HG03103 (cell line): ENCODE measurements around the gene CADPS.

Experiments used
- ATAC-seq: cut with Tn5 transposase; IDR thresholded peaks from one replicate; pipeline ENCODE4 v1.9.1; 2021; ENCODE audit warnings: low read depth; ENCODE audit not compliant: unreplicated experiment

The CADPS gene

DNA sequence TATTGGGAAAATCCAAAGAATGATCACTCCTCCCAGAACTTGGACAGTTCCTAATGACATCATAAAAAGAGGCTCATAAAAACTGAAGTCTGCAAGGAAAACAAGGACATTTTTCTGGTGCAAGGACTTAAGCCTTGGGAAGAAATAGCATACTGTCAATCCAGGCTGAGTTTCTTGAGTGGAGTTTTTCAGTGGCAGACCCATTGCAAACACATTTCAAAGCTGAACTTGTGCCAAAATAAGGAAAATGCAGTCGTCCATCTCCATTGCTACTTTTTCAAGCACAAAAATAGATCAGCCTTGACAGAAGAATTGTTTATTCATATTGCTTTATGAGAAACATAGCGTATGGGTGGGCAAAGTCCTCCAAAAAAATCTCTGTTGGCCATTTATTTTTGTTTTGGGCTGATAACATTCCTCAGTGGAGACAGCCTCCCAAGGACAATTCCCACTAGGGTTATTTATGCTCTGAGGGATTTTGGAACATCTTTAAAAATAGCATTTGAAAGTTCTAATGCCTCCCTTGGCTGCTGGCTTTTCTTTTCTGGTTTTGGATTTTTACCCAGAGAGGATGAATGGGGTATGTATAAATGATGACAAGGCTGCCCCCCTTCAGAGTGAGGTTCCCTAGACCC is 220.0 kb downstream of the CADPS start:
- ATAC-seq: no peak

DNA sequence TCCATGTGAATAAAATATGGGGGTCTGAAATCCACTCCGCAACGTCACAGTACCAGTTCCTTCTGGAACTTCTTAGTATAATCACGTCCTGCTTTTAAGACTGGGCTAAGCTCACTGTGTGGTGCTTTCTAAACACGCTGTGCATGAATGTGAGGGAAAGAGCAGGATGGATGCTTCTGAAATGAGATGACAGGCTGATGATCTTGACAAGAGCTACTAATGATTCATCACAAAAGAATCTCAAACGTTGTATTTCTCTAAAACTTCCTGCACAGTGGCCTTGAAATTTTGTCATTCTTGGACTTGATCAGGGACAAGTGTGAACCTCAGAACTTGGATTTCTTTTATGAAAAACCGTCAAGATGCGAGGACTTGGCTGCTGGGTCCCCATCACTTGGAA is 221.4 kb downstream of the CADPS start:
- ATAC-seq: no peak

DNA sequence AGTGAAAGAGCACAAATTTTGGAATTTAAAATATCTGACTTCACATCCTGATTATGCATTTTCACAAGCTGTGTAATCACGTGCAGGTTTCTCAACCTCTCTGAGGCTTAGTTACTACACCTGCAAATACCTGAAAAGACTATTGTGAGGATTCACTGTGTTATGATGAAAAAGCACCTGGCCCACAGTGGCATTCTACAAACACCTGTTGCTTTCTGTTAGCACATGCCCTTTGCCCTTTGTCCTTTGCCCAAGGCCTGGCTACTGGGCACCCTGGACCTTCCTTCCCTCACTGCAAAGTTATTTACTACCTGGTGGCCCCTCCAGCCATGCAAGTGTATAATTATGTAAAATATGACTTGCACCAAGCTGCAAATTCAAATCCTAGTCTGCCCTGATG is 227.5 kb downstream of the CADPS start:
- ATAC-seq: no peak

DNA sequence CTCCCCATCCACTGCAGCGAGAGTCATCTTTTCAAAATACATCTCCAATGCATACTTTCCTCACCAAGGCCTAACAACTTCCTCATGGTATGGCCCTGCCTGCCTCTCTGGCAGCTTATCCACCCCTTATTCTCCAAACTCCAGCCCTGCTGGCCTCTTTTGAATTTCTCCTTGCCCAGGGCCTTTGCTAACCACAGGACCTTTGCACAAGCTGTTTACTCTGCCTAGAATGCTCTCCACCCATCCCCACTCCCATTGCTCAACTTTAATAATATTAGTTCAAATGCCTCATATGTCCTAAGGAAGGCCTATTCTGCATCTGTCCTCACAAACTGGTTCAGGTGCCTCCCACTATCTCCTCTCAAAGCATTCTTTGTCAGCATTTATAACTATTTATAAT is 230.7 kb downstream of the CADPS start:
- no peak for ATAC-seq

DNA sequence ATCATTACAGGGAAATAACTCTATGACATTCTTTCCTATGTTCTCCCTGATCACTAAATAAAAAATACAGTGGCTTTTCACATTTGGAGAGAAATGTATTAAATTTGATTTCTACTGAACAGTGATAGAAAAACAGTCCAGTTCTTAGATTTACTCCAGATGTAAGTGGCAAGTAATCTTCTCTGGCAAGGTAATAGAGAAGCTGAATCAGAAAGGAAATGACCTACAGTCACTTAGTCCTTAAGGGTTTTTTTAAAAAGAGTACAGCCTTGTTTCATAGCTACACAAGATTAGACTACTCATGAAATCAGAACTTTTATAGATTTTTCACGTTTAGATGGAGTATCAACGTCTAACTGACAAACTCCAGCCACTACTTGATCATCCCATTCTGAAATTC is 236.9 kb downstream of the CADPS start:
- ATAC-seq: no peak

DNA sequence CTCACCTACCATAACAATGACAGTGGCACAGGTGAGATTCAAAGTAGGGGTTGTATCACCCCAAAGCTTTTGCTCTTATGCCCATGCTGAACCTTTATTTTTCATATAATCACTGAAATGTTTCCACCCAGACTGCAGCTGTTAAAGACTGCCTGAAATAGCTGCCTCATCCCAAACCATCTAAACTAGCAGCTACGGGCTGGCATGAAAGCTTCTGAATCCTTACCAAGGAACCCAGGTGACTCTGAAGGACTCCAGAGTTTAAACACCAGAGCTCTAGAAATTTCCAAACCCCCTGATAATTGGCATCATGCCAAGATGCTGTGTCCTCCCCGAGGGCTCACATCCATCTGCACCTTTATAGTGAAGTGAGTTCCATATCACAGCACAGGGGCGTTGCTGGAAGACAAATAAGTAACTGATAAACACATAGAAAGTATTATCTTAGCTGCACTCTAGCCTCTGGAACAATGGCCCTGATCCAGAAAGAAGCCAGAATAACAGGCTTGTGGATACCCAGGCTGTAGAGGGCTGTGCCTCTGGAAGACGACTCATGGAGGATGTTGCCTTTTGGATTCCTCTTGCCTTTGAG is 238.9 kb downstream of the CADPS start:
- ATAC-seq: no peak

DNA sequence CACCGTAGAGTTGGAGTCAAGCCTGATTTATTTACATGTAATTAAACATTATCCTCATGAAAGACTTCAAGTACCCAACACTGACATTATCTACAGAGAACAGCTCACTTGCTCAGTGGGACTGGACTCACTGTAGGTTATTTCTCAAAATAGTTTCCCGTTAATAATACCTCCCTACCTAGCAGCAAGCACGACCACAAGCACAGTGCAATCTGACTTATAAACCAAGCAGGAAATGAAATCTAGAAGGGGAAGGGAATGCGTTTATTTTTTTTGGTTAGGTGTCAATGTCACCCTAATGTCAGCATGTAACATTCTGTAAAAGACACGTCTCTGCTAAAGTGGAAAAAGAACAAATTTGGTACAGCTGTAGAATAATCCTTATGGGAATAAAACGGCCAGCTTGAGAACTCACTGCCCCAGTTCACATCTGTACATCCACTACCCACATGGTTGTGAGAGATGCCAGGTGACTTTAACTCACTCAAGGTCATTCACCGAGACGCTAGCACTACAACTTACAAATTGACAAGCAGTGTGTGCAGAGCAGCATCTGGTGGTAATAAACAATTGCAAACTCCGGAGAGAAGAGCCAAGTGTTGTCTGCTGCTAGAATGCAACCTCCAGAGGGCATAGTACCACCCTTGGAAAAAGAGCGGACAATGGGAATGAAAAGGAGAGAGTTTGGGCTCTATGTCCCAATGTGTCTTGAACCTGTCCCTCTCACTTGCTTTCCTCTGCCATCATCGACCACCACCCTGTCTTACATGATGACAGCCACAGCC is 242.5 kb downstream of the CADPS start:
- ATAC-seq: no peak

DNA sequence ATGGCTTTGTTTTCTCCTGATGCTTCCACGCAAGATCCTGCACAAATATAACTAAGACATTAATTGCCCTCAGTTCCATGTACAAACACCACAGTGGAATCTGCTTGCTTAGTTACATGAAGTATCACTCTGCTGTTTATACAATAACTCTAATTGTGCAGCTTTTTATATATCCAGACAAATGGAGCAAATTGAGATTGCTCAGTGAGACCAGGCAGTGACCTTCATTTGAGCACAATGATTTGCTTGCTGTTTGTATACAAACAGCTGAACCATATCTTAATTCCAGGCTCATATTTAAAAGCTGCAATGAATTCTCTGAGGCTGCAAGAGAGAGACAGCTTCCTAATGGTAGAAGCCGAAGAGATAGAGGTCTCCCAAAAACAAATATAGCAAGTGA is 243.7 kb downstream of the CADPS start:
- no peak for ATAC-seq

DNA sequence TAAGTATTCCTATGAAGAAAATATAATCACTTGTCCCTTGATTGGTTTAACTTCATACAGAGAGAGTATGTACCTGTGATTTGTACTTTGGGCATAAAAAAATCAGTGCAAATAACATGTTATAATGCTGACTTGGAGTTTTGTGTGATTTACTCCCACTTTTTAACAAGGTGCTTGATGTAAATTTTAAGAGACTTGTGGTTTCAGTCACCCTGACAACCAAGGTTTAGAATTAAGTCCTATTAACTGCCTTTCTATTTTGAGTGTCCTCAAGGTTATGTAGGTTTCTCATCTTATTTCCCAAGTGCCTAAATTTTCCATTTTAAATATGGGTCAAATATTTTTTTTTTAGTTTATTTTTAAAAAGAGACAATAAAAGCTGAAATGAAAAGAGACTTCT is 244.6 kb downstream of the CADPS start:
- no peak for ATAC-seq

DNA sequence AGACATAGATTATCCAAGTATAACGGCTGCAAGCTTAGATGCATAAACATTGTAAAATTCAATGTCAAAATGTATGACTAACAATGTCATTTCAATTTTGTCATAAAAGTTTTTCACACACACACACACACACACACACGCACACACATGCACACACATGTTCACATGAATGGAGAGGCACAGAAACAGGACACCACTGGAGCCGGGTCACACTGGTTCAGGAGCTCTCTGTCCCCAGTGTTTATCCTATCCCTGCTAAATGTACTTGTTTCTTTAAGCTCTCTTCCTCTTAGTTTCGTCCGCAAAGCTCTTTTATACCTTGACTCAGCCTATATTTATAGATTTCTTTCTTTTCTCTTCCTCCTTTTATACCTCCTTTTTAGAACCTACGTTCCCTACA is 249.9 kb downstream of the CADPS start:
- no peak for ATAC-seq

DNA sequence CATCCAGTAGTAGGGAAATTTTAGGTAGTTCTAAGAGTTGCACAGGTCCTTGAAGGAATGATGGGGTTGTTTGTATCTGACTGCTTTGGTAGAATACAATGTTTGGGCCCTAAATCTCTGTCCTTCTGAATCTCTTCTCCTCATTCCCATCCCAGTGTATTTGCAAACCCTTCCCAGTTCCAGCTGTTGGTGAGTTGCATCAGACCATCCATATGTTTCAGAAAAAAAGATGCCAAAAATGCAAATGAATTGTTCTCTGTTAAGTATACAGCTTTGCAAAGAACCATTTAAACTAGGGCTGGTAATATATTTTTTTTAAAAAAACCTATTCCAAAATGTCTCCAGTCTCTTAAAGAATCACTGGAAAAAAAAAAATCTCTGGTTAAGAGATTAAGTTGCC is 251.0 kb downstream of the CADPS start:
- no peak for ATAC-seq

DNA sequence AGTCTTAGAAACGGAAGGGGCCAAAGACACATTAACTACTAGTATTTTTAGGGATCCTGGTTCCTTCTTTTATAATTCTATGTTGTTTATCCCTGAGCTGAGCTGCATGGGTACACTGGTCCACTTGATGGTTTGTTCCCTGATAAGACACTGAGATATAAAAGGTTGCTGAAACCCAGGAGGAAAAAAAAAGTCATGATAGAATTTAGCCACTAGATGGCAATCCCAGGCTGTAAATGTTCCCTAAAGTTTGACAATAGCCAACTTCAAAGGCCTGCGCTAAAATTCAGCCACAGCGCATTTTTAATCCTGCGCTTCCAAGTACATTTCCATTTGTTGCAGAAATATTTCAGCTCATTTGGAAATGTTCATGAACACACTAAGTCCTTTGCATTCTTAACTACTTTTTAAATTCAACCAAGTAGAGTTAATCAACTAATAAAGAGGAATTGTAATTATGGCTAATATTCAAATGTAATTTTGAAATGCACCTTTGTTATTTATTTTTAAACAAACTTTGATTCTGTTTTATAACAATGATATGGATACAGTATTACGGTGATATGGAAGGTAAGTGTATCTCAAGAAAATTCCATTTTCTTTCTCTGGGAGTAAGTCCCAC is 252.6 kb downstream of the CADPS start:
- ATAC-seq: no peak

DNA sequence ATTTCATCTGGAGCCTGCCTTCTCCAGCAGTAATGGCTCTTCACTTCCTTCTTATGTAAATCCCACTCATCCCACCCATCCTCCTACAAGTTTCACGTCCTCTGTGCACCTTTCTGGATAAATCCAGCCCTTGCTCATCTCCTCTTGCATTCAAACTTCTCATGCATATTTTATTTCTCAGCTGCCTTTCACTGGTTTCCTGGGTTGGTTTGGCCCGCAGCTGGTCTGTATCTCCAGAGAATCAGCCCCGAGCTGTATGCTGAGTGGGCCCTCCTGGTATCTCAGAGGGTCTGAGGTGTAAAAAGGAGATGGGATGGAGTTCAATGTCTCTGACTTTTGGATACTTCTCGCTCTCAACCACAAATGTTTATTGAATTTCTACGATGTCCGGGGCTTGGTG is 253.3 kb downstream of the CADPS start:
- no peak for ATAC-seq

DNA sequence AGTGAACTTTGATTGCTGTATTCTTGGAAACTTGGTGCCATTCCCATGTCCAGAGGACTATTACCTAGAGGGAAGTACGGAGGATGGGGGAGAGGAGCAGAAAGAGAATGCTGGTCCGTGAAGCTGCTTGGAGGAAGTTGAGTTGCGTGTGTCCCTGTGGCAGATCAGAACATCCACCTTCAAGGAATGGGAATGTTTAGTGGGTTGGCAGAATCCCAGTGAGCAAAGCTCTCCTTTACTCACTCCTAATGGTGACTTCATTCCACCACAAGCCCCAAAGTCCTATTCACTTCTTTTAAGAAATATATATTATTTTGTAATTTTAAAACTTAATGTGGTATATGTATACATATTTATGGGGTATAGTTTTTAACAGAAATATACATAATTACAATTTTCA is 254.0 kb downstream of the CADPS start:
- ATAC-seq: no peak

DNA sequence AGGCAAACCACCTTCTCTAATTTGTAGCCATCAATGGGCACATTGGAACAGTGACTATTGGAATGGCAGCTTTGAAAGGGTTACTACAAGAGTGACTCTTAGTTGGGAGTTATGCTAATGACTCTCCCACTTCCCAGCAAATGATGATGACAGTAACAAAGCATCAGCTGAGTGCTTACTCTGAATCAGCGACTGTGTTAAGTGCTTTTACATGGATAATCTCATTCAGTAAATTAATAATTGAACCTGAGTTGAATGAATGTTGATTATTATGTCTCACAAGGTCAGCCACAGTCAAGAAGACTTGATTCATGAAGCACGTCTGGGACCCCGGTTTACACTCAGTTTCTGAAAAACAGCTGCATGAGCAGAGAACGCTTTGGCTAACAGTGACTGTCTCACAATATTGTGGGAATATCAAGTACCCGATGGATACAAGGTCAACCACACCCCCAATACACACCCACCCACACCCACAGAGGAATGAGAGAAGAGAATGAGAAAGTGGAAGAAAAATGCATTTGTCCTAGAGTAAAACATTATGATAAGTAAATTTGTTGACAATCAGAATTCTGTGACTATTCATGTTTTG is 259.9 kb downstream of the CADPS start:
- no peak for ATAC-seq

DNA sequence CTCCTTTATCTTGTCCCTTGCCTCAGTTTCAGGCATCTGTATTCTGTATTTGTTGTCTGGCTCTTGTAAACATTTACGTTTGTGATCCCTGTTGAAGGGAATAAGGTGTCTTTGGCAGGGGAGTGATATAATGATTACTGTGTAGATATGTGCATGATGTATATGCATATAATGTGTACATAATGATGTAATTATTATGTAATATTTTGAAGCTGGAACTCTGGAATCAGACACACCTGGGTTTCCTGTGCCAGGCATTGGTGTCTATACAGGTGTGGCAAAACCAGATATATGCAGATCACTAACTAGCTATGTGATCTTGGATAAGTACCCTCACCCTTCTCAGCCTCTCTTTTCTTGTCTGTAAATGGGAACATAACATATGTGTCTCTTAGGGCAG is 260.7 kb downstream of the CADPS start:
- no peak for ATAC-seq

DNA sequence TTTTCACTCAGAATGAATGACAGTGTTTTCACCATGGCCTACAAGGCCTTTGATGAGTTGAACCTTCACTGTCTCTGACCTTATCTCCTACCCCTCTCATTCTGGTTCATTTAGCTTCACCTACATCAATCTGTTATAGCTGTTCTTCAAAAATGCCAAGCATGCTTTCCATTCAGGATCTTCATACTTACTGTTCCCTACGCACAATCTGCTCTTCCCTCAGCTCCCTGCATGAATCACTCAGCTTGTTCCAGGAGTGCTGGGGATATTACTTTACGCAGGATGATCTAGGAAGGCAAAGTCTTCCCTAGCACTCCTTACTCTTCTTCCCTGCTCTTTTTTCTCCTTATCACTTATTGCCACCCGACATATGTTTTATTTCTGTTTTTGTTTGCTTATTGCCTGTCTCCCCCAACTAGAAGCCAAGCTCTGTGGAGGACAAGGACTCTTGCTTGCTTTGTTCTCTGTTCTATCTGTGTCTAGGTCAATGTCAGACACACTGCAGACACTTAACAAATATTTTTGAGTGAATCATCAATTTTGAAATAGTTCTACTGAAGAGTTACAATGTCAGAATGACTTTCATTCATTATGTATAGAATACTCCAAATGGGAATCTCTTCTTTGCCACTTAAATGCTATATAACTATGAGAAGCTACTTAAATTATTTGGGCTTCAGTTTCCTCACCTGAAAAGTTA is 263.5 kb downstream of the CADPS start:
- no peak for ATAC-seq

DNA sequence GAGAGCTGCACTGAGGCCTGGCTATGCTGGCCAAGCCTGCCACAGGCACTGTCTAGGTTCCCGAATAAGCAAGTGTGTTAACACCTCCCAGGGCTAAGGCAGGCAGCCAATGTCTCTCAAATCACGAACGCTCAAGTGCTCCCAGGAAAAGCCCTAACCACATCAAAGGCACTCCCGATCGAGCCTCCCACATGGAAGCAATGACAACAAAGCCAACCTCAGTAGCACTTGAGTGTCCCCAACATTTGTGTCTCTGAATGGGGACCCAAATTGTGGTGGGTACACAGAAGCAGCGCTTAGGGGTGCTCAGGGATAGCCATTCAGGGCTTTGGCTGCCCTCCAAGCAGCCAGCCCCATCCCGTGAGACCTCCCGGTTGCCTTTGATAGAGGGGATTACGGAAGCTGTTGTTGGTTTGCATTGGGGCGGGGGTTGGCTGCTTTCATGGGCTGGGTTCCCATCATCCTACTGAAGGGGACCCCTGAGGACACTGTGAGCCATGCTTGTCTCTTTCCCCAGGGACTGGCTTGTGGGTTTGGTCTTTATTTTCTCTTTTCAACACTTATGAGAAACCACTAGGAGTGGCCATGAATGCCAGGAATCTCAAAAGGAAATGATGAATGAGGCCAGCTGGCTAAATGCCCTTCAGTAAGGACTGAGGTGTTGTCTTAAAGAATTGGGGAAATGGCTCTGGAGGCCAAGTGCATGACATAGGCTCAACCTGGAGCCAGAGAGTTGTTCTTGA is 267.8 kb downstream of the CADPS start:
- no peak for ATAC-seq

DNA sequence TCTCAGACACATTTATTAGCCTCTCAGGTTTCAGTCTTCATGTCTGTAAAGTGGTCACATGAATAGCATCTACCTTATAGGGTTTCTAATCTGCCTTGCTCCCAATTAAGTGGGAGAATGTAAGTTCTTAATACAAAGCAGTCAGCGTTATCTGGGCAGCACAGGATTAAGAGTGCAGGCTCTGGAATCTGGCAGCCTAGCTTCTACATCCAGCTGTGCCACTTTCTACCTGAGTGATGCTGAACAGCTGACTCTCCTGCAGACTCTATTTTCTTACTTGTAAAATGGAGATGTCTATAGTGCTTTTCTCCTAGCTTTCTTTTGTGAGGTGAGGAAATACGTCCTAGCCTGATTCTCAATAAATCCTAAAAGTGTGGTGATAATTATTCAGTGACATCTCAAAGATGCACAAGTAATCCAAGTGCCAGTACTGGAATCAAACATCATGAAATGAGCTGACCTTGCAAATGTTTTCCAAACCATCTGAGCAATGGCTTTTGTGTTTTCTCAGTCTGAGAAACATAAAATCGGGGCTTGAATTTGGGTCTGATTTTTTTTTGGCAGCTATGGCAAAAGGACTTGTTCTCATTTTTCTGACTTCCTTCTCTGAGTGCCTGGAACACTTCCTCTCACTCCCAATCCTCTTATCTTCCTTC is 269.7 kb downstream of the CADPS start:
- no peak for ATAC-seq
